Vagina (tissue), 2 donors: ENCODE measurements around the gene BRICD5.

Source experiments
- POLR2A ChIP-seq, 2 donors: fragments of 450-650 bp; IDR thresholded peaks; one replicate each; pipeline ENCODE4 v1.6.1; 2017; ENCODE audit warnings: antibody characterized with exemption in 2 of 2, mild to moderate bottlenecking in 2 of 2, moderate library complexity in 2 of 2
- TF ChIP-seq, protein P1 (sequence below), 3 experiments: fragments of 450-650 bp in 2 of 3; fragments of 200-600 bp in 1 of 3; sonication (generic) in 1 of 3; IDR thresholded peaks; one replicate each; pipeline ENCODE4 v1.5.1; 2017 to 2019; ENCODE audit warnings: antibody characterized with exemption in 3 of 3, mild to moderate bottlenecking in 2 of 3, moderate library complexity in 2 of 3

GRCh38 chr16:2223221-2223941, 12.7 kb upstream of the BRICD5 start, which contains the start of gene E4F1:
- TF ChIP-seq, protein P1, sequence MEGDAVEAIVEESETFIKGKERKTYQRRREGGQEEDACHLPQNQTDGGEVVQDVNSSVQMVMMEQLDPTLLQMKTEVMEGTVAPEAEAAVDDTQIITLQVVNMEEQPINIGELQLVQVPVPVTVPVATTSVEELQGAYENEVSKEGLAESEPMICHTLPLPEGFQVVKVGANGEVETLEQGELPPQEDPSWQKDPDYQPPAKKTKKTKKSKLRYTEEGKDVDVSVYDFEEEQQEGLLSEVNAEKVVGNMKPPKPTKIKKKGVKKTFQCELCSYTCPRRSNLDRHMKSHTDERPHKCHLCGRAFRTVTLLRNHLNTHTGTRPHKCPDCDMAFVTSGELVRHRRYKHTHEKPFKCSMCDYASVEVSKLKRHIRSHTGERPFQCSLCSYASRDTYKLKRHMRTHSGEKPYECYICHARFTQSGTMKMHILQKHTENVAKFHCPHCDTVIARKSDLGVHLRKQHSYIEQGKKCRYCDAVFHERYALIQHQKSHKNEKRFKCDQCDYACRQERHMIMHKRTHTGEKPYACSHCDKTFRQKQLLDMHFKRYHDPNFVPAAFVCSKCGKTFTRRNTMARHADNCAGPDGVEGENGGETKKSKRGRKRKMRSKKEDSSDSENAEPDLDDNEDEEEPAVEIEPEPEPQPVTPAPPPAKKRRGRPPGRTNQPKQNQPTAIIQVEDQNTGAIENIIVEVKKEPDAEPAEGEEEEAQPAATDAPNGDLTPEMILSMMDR (IDR thresholded peaks at IDR 0.05) = no peak
- peak in 1 of 2 donors; percentile 72 for TF ChIP-seq POLR2A (IDR thresholded peaks at IDR 0.05)
